ENCODE data around the gene UBE3A. TPM values are rescaled to one million over a fixed set of nuclear protein-coding genes. Genes with fewer than 3 reads are reported as not detected.

The UBE3A gene
- total and polyA plus RNA-seq, 5 experiments from 2014 or later: 106 to 146 (median 117) TPM

- peaks cover 2 to 62% (median 26%) of the 10 kb centered on the region in 9 donors for H3K9me3 Mint-ChIP-seq
- no peaks in the 10 kb centered on the region for H3K27me3 Mint-ChIP-seq
- DNase-seq (no peak), ATAC-seq (no peak)
- no peak overlapping the region for H3K4me3 Mint-ChIP-seq
- H3K4me1 Mint-ChIP-seq: peaks cover 0 to 11% (median 7%) of the 10 kb centered on the region in 4 donors
- POLR2A ChIA-PET: no interaction called here
- peak overlapping the region in 1 of 10 donors; percentile 15 for H3K27ac Mint-ChIP-seq
- H3K36me3 Mint-ChIP-seq: peaks cover 67 to 90% (median 78%) of the 10 kb centered on the region in 3 donors
Measured at GRCh38 chr15:25345943-25346342, 92.9 kb downstream of the UBE3A start.

- H3K27me3 Mint-ChIP-seq: no peaks in the 10 kb centered on the region
Measured at GRCh38 chr15:25342629-25343028, 96.2 kb downstream of the UBE3A start.

GRCh38 chr15:25339431-25339830, 99.4 kb downstream of the UBE3A start:
- peaks cover 68 to 86% (median 76%) of the 10 kb centered on the region in 3 donors for H3K36me3 Mint-ChIP-seq
- DNase-seq (no peak), ATAC-seq (no peak)
- H3K27me3 Mint-ChIP-seq: no peaks in the 10 kb centered on the region
- POLR2A ChIA-PET: no interaction called here
- no peak overlapping the region for H3K4me3 Mint-ChIP-seq
- H3K27ac Mint-ChIP-seq: no peak overlapping the region
- H3K9me3 Mint-ChIP-seq: peaks cover 4 to 45% (median 14%) of the 10 kb centered on the region in 9 donors
- peaks cover 0 to 11% (median 0%) of the 10 kb centered on the region in 4 donors for H3K4me1 Mint-ChIP-seq

More at GRCh38 chr15:25342629-25343028, 96.2 kb downstream of the UBE3A start:
- peaks cover 0 to 11% (median 7%) of the 10 kb centered on the region in 4 donors for H3K4me1 Mint-ChIP-seq
- DNase-seq: no peak
- peak overlapping the region in 2 of 10 donors; percentile 31 to 38 for H3K27ac Mint-ChIP-seq
- peaks cover 2 to 41% (median 11%) of the 10 kb centered on the region in 9 donors for H3K9me3 Mint-ChIP-seq
- no peak for ATAC-seq
- POLR2A ChIA-PET: no interaction called here
- H3K36me3 Mint-ChIP-seq: peaks cover 57 to 84% (median 73%) of the 10 kb centered on the region in 3 donors
- H3K4me3 Mint-ChIP-seq: no peak overlapping the region

- H3K27me3 Mint-ChIP-seq: no peaks in the 10 kb centered on the region
- peaks cover 0 to under 1% (median 0%) of the 10 kb centered on the region in 4 donors for H3K4me1 Mint-ChIP-seq
- DNase-seq (no peak), ATAC-seq (no peak)
- peaks cover 68 to 80% (median 69%) of the 10 kb centered on the region in 3 donors for H3K36me3 Mint-ChIP-seq
- POLR2A ChIA-PET: no interaction called here
- H3K4me3 Mint-ChIP-seq: no peak overlapping the region
- H3K27ac Mint-ChIP-seq: peak overlapping the region in 2 of 10 donors; percentile 26 to 42
- H3K9me3 Mint-ChIP-seq: peaks cover 7 to 65% (median 19%) of the 10 kb centered on the region in 9 donors
Measured at GRCh38 chr15:25335279-25335678, 103.5 kb downstream of the UBE3A start.

GRCh38 chr15:25333049-25333448, 105.8 kb downstream of the UBE3A start:
- Mint-ChIP-seq H3K27me3 (no peaks in the 10 kb centered on the region), H3K9me3 (peaks cover 3 to 59% (median 18%) of the 10 kb centered on the region in 9 donors), H3K36me3 (peaks cover 48 to 68% (median 52%) of the 10 kb centered on the region in 3 donors), H3K27ac (no peak overlapping the region), H3K4me1 (peaks cover 0 to 15% (median 0%) of the 10 kb centered on the region in 4 donors), H3K4me3 (no peak overlapping the region)
- DNase-seq (no peak), ATAC-seq (no peak)
- POLR2A ChIA-PET: no interaction called here

- no peaks in the 10 kb centered on the region for H3K27me3 Mint-ChIP-seq
- peaks cover 0 to 15% (median 0%) of the 10 kb centered on the region in 4 donors for H3K4me1 Mint-ChIP-seq
- H3K4me3 Mint-ChIP-seq: no peak overlapping the region
- no peak overlapping the region for H3K27ac Mint-ChIP-seq
- ATAC-seq (no peak), DNase-seq (no peak)
- H3K9me3 Mint-ChIP-seq: peaks cover 3 to 58% (median 19%) of the 10 kb centered on the region in 9 donors
- H3K36me3 Mint-ChIP-seq: peaks cover 41 to 64% (median 52%) of the 10 kb centered on the region in 3 donors
- POLR2A ChIA-PET: no interaction called here
Measured at GRCh38 chr15:25332306-25332705, 106.5 kb downstream of the UBE3A start.

GRCh38 chr15:25331860-25332259, 107.0 kb downstream of the UBE3A start:
- H3K27me3 Mint-ChIP-seq: no peaks in the 10 kb centered on the region
- H3K36me3 Mint-ChIP-seq: peaks cover 37 to 62% (median 52%) of the 10 kb centered on the region in 3 donors
- peaks cover 3 to 59% (median 19%) of the 10 kb centered on the region in 9 donors for H3K9me3 Mint-ChIP-seq
- POLR2A ChIA-PET: no interaction called here
- no peak for ATAC-seq
- no peak overlapping the region for H3K4me3 Mint-ChIP-seq
- H3K27ac Mint-ChIP-seq: peak overlapping the region in 1 of 10 donors; percentile 27
- peaks cover 0 to 15% (median 0%) of the 10 kb centered on the region in 4 donors for H3K4me1 Mint-ChIP-seq
- no peak for DNase-seq

GRCh38 chr15:25331404-25331803, 107.4 kb downstream of the UBE3A start:
- no peak for DNase-seq
- POLR2A ChIA-PET: no interaction called here
- Mint-ChIP-seq H3K36me3 (peaks cover 32 to 58% (median 52%) of the 10 kb centered on the region in 3 donors), H3K9me3 (peaks cover 3 to 59% (median 19%) of the 10 kb centered on the region in 9 donors), H3K27ac (peak overlapping the region in 1 of 10 donors; percentile 23), H3K4me3 (no peak overlapping the region), H3K4me1 (peaks cover 0 to 15% (median 0%) of the 10 kb centered on the region in 4 donors), H3K27me3 (no peaks in the 10 kb centered on the region)
- no peak for ATAC-seq

GRCh38 chr15:25329696-25330095, 109.1 kb downstream of the UBE3A start:
- no peak for DNase-seq
- Mint-ChIP-seq H3K4me1 (peaks cover 0 to 15% (median 0%) of the 10 kb centered on the region in 4 donors), H3K27me3 (no peaks in the 10 kb centered on the region), H3K4me3 (no peak overlapping the region), H3K27ac (no peak overlapping the region), H3K36me3 (peaks cover 17 to 54% (median 50%) of the 10 kb centered on the region in 3 donors), H3K9me3 (peaks cover 4 to 45% (median 9%) of the 10 kb centered on the region in 9 donors)
- POLR2A ChIA-PET: no interaction called here
- no peak for ATAC-seq

GRCh38 chr15:25327686-25328085, 111.1 kb downstream of the UBE3A start:
- peaks cover 7 to 50% (median 12%) of the 10 kb centered on the region in 9 donors for H3K9me3 Mint-ChIP-seq
- no peak for DNase-seq
- H3K27me3 Mint-ChIP-seq: no peaks in the 10 kb centered on the region
- POLR2A ChIA-PET: no interaction called here
- peak overlapping the region in 1 of 10 donors; percentile 68 for H3K27ac Mint-ChIP-seq
- ATAC-seq: no peak
- no peak overlapping the region for H3K4me3 Mint-ChIP-seq
- peaks cover 0 to 15% (median 1%) of the 10 kb centered on the region in 4 donors for H3K4me1 Mint-ChIP-seq
- peaks cover 12 to 57% (median 51%) of the 10 kb centered on the region in 3 donors for H3K36me3 Mint-ChIP-seq

GRCh38 chr15:25325187-25325586, 113.6 kb downstream of the UBE3A start:
- DNase-seq (no peak), ATAC-seq (no peak)
- Mint-ChIP-seq H3K9me3 (peaks cover 12 to 59% (median 26%) of the 10 kb centered on the region in 9 donors), H3K27ac (no peak overlapping the region), H3K36me3 (peaks cover 12 to 66% (median 58%) of the 10 kb centered on the region in 3 donors), H3K27me3 (no peaks in the 10 kb centered on the region), H3K4me3 (no peak overlapping the region), H3K4me1 (peaks cover 0 to 13% (median 1%) of the 10 kb centered on the region in 4 donors)
- POLR2A ChIA-PET: no interaction called here

GRCh38 chr15:25323420-25323819, 115.4 kb downstream of the UBE3A start:
- H3K36me3 Mint-ChIP-seq: peaks cover 12 to 78% (median 62%) of the 10 kb centered on the region in 3 donors
- peaks cover 18 to 76% (median 36%) of the 10 kb centered on the region in 9 donors for H3K9me3 Mint-ChIP-seq
- peaks cover 0 to 1% (median 0%) of the 10 kb centered on the region in 5 donors for H3K27me3 Mint-ChIP-seq
- POLR2A ChIA-PET: no interaction called here
- H3K4me1 Mint-ChIP-seq: peaks cover 0 to 2% (median 0%) of the 10 kb centered on the region in 4 donors
- H3K4me3 Mint-ChIP-seq: no peak overlapping the region
- DNase-seq (no peak), ATAC-seq (no peak)
- H3K27ac Mint-ChIP-seq: no peak overlapping the region

GRCh38 chr15:25287823-25288222, 151.0 kb downstream of the UBE3A start:
- no peak for DNase-seq
- Mint-ChIP-seq H3K4me3 (no peak overlapping the region), H3K36me3 (peaks cover 0 to 39% (median 6%) of the 10 kb centered on the region in 3 donors), H3K27me3 (peaks cover 0 to 1% (median 0%) of the 10 kb centered on the region in 5 donors), H3K4me1 (no peaks in the 10 kb centered on the region), H3K9me3 (peaks cover 14 to 81% (median 39%) of the 10 kb centered on the region in 9 donors), H3K27ac (no peak overlapping the region)
- no peak for ATAC-seq
- POLR2A ChIA-PET: no interaction called here
